Measurements from ENCODE around the gene UVRAG.

GRCh38 chr11:75776546-75776945 lies 38.5 kb upstream of the UVRAG start:
- TF ChIP-seq FOXM1 (IDR thresholded peaks at IDR 0.05; ENCODE audit: borderline replicate concordance, low read depth) (no peak), YY1 (IDR thresholded peaks at IDR 0.05; ENCODE audit: low read depth) (no peak), REST (IDR thresholded peaks at IDR 0.05; ENCODE audit: low read depth) (no peak), EGR1 (IDR thresholded peaks at IDR 0.05) (no peak), TCF12 (IDR thresholded peaks at IDR 0.05; ENCODE audit: low read depth) (no peak), NFIC (IDR thresholded peaks at IDR 0.05) (no peak), CEBPB (IDR thresholded peaks at IDR 0.05) (no peak), EP300 (IDR thresholded peaks at IDR 0.05; ENCODE audit: borderline replicate concordance) (no peak), MAX (IDR thresholded peaks at IDR 0.05) (no peak), RAD21 (IDR thresholded peaks at IDR 0.05; ENCODE audit: low read depth) (no peak), USF1 (IDR thresholded peaks at IDR 0.05) (no peak), TAF1 (IDR thresholded peaks at IDR 0.05; ENCODE audit: low read depth) (no peak), TEAD4 (IDR thresholded peaks at IDR 0.05) (no peak)

Data from Ishikawa (cell line).